Keratinocyte (primary cell): Measurements from ENCODE around the gene ZNF521. TPM values are rescaled to one million over a fixed set of nuclear protein-coding genes. Genes with fewer than 3 reads are reported as not detected.

Experiments used
- DNase-seq: peaks from one replicate; pipeline ENCODE4 v3.0.0-alpha.2; 2011; ENCODE audit warnings: low read depth, missing footprints, low spot score
- FAIRE-seq: peaks from 2 replicates; lab custom pipeline; 2011; peaks lifted over from hg19 to GRCh38; lab: Jason Lieb, UNC
- H2AFZ ChIP-seq: 2 replicates; pipeline ENCODE4 v1.6.0; 2012; ENCODE audit warnings: low read length, control low read depth, inconsistent platforms; ENCODE audit not compliant: control insufficient read depth
- H3K27ac ChIP-seq: 2 replicates; pipeline ENCODE4 v1.5.1; 2011; ENCODE audit warnings: low read length; ENCODE audit not compliant: control insufficient read depth, insufficient read depth
- H3K27me3 ChIP-seq: 3 replicates; pipeline ENCODE4 v1.6.0; 2011; ENCODE audit warnings: low read length; ENCODE audit not compliant: control insufficient read depth, insufficient read depth; ENCODE audit errors: extremely low read depth
- H3K36me3 ChIP-seq, 2 experiments: 2 replicates in 1 of 2; 3 replicates in 1 of 2; pipeline ENCODE4 v1.5.1; 2011; ENCODE audit warnings: low read length in 2 of 2, mild to moderate bottlenecking in 1 of 2; ENCODE audit not compliant: control insufficient read depth in 2 of 2, insufficient read depth in 2 of 2; ENCODE audit errors: extremely low read depth in 1 of 2
- H3K4me1 ChIP-seq: 3 replicates; pipeline ENCODE4 v1.5.1; 2011; ENCODE audit warnings: low read length; ENCODE audit not compliant: control insufficient read depth, insufficient read depth; ENCODE audit errors: extremely low read depth
- H3K4me2 ChIP-seq: 3 replicates; pipeline ENCODE4 v1.6.0; 2011; ENCODE audit warnings: low read depth, low read length; ENCODE audit not compliant: control insufficient read depth, insufficient read depth; ENCODE audit errors: extremely low read depth
- H3K4me3 ChIP-seq, 3 experiments: fragments of 200-600 bp in 1 of 3; sonication (generic) in 1 of 3; 2 replicates in 2 of 3; 3 replicates in 1 of 3; pipeline ENCODE4 v1.5.1; 2011 to 2016; ENCODE audit warnings: low read length in 3 of 3, mild to moderate bottlenecking in 3 of 3, control low read depth in 2 of 3, inconsistent platforms in 1 of 3, low read depth in 1 of 3, mixed read lengths in 1 of 3, mixed run types in 1 of 3, moderate library complexity in 1 of 3; ENCODE audit not compliant: control insufficient read depth in 2 of 3, insufficient read depth in 2 of 3; ENCODE audit errors: extremely low read depth in 1 of 3
- H3K79me2 ChIP-seq: 2 replicates; pipeline ENCODE4 v1.6.0; 2012; ENCODE audit warnings: low read length; ENCODE audit not compliant: control insufficient read depth, insufficient read depth
- H3K9ac ChIP-seq: 3 replicates; pipeline ENCODE4 v1.6.0; 2011; ENCODE audit warnings: low read length; ENCODE audit not compliant: control insufficient read depth, insufficient read depth; ENCODE audit errors: extremely low read depth
- H3K9me1 ChIP-seq: 3 replicates; pipeline ENCODE4 v1.6.0; 2011; ENCODE audit warnings: low read length; ENCODE audit not compliant: control insufficient read depth, insufficient read depth; ENCODE audit errors: extremely low read depth
- H3K9me3 ChIP-seq: 2 replicates; pipeline ENCODE4 v1.5.1; 2012; ENCODE audit warnings: low read depth, low read length; ENCODE audit not compliant: control insufficient read depth
- H4K20me1 ChIP-seq: 3 replicates; pipeline ENCODE4 v1.6.0; 2011; ENCODE audit warnings: low read length; ENCODE audit not compliant: control insufficient read depth, insufficient read depth; ENCODE audit errors: extremely low read depth
- CTCF ChIP-seq, 3 experiments: IDR thresholded peaks in 1 of 3; conservative IDR thresholded peaks in 1 of 3; optimal IDR thresholded peaks in 1 of 3; 2 replicates in 2 of 3; 3 replicates in 1 of 3; pipeline versions ENCODE3 to v1.5.1; 2011; ENCODE audit warnings: low read length in 3 of 3, mild to moderate bottlenecking in 3 of 3, moderate library complexity in 2 of 3, control low read depth in 1 of 3, inconsistent platforms in 1 of 3; ENCODE audit not compliant: insufficient read depth in 2 of 3; ENCODE audit errors: extremely low read depth in 1 of 3
- EZH2 ChIP-seq: IDR thresholded peaks from one replicate; pipeline ENCODE4 v1.6.1; 2012; ENCODE audit warnings: inconsistent platforms, mild to moderate bottlenecking, low read length, moderate library complexity
- dilution Hi-C: fragments of 300-500 bp; cut with MboI; formaldehyde crosslinking; loops from one replicate; pipeline ENCODE4 v1.7.0; 2020; ENCODE audit warnings: low sequenced_read_pairs; ENCODE audit not compliant: extremely low pct_ligation_motif_present
- polyA plus RNA-seq, 5 experiments: library from polyadenylated mRNA; depleted of rRNA in 3 of 5; stranded (reverse) in 3 of 5; stranded (forward) in 1 of 5; unstranded in 1 of 5; fragments of >200 nt; gene quantifications; 1 replicate in 1 of 5; 2 replicates in 3 of 5; 3 replicates in 1 of 5; pipeline versions ENCODE4 v1.2.1 to v1.2.3, GENCODE V29; 2011 to 2012; ENCODE audit warnings: missing spikeins in 2 of 5, low read depth in 1 of 5, low replicate concordance in 1 of 5

Gene ZNF521
- polyA plus RNA-seq, 1 donor (not counting 4 experiments of a cell fraction or from before 2014, with no cell fraction given) = 0.07 TPM

- FAIRE-seq = no peak
These were observed 40.2 kb upstream of the ZNF521 start for GRCh38 chr18:25392192-25392591.

GRCh38 chr18:25373432-25374179 lies 21.6 kb upstream of the ZNF521 start:
- Histone ChIP-seq H3K9me3 (no peaks in the 10 kb centered on the region), H3K79me2 (no peaks in the 10 kb centered on the region), H3K27ac (no peak overlapping the region), H3K9ac (no peak overlapping the region), H3K4me2 (no peak overlapping the region), H4K20me1 (no peaks in the 10 kb centered on the region), H3K27me3 (no peaks in the 10 kb centered on the region), H3K4me1 (no peaks in the 10 kb centered on the region), H3K9me1 (no peaks in the 10 kb centered on the region), H3K4me3 (no peak overlapping the region), H2AFZ (no peak overlapping the region), H3K36me3 (no peaks in the 10 kb centered on the region)
- TF ChIP-seq EZH2 (no peak), CTCF (optimal IDR thresholded peaks at IDR 0.05 in 1 of 3, IDR thresholded peaks at IDR 0.05 in 1 of 3, conservative IDR thresholded peaks at IDR 0.05 in 1 of 3; ENCODE audit: extremely low read depth in 1 of 3, insufficient read depth in 2 of 3, low read length in 3 of 3) (no peak)
- no peak for DNase-seq
- FAIRE-seq = no peak
- dilution Hi-C loops = no loop called here

More at GRCh38 chr18:25392192-25392591, 40.2 kb upstream of the ZNF521 start:
- Histone ChIP-seq H3K4me2 (no peak overlapping the region), H4K20me1 (no peaks in the 10 kb centered on the region), H3K4me1 (no peaks in the 10 kb centered on the region), H3K9me3 (no peaks in the 10 kb centered on the region), H3K9ac (no peak overlapping the region), H3K79me2 (no peaks in the 10 kb centered on the region), H3K4me3 (no peak overlapping the region), H3K27ac (no peak overlapping the region), H2AFZ (no peak overlapping the region), H3K9me1 (no peaks in the 10 kb centered on the region), H3K36me3 (no peaks in the 10 kb centered on the region), H3K27me3 (no peaks in the 10 kb centered on the region)
- TF ChIP-seq CTCF (optimal IDR thresholded peaks at IDR 0.05 in 1 of 3, IDR thresholded peaks at IDR 0.05 in 1 of 3, conservative IDR thresholded peaks at IDR 0.05 in 1 of 3; ENCODE audit: extremely low read depth in 1 of 3, insufficient read depth in 2 of 3, low read length in 3 of 3) (no peak), EZH2 (no peak)
- dilution Hi-C loops = no loop called here
- DNase-seq = no peak
